Activated CD4-positive, CD25-positive, alpha-beta regulatory T cell treated with anti-CD3 and anti-CD28 coated beads, Interleukin-2, amount 50 U/mL, for 16 hours (primary cell): Measurements from ENCODE around the gene CD164L2.
"Not testable (repeated sequence)": the region's sequence is repeated elsewhere in the genome, so short reads cannot be mapped to it uniquely, and the experiment has no call there.

Experiments used
- DNase-seq: peaks from one replicate; pipeline ENCODE4 v3.0.0-alpha.2; 2020; ENCODE audit warnings: low read depth, low spot score

CD164L2 gene

DNA sequence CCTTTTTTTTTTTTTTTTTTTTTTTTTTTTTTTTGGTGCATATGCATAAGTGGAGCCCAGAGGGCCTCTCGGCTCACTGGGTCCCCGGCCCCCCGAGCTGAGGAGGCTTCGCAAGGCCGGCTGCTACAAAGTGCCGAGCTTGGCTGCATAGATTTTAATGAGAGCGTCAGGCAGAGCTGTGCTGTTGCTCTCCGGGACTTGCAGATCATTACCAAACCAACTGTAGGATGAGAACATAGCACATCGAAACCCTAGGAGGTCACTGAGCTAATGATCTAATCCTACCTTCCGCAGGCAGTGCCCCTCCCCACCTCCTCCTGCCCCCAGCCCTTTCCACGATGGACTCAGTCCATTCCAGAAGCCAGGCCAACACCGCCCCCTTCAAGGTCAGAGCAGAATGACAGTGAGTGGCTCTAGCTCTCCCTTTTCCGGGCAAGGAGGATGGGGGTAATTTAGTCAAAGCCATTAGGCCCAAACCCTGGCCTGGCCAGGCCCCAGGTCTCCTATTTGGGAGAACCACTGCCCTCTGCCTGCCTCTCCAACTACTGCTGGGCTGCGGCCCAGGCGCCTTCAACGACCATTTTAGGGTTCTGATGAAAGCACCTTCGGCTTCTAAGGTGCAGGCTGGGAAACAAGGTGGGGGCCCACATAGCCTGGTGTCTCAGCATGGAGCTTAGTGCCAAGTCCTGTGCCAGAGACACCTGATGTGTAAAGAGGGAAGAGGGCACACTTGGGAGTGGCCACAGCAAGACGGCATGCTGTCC, 22.6 kb upstream of the CD164L2 start:
- not testable (repeated sequence) for DNase-seq

DNA sequence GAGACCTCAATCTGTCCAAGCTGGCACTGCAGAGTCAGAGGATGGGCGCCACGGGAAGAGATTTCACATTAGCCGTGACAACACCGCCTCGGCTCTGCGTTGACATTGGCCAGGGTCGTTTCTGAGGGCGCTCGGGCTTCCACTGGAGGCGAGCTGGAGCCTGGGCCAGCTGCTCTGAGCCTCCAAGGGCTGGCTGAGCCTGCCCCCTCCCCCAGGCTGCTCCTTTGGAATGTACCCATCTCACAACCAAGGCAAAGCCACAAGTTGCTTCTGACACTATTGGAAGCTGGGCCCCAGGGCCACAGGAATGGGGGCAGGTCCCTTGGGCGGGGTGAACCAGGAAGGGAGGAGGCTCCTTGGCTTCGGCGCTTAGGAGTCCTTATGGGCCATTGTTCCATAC, 21.9 kb upstream of the CD164L2 start:
- no peak for DNase-seq

DNA sequence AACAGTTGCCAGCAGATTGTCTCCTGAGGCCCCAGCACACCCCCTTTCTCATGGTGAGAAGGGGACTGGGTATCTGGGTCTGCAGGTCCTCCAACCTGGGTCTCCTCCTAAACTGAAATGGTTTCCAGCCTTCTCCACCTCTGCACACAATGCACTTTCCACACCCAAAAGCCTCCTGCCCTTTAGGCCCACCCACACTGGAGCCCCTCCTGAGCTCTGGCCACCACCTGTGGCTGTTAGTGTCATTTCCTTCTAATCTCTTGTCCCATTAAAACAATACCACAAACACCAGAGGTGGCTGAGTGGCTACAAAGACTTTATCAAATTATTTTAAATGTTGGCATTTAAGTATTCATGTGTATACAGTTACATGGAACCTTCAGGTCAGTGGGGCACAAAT, 20.8 kb upstream of the CD164L2 start:
- DNase-seq, result no peak

DNA sequence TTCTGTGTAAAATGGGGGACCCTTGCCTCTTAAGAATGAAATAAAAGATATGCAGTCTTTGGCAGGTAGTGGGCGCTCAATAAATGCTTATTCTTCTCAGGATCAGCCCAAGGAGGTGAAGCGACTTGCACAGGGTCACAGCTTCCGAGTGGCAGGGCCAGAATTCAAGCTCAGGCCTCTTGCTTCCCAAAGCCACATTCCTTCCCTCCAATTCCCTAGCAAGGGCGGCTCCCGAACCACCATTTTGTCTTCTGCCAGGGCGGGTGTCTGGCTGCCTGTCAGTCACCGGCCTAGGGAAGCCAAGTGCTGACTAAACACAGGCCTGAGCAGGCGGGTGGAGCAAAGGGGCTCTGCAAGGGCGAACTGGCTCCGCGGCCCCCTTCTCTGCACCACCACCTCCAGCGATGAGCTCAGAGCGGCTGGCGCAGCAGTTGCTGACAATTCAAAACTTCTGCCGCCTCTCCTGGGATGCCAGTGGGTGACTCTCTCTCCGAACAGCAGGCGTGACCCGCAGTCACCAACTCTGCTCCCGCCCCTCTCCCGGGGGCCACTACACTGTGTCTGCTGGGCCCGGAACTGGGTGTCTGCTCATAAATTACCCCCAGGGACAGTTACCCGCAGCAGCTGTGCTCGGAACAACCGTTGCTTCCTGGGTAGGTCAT, 20.1 kb upstream of the CD164L2 start:
- DNase-seq, result no peak

DNA sequence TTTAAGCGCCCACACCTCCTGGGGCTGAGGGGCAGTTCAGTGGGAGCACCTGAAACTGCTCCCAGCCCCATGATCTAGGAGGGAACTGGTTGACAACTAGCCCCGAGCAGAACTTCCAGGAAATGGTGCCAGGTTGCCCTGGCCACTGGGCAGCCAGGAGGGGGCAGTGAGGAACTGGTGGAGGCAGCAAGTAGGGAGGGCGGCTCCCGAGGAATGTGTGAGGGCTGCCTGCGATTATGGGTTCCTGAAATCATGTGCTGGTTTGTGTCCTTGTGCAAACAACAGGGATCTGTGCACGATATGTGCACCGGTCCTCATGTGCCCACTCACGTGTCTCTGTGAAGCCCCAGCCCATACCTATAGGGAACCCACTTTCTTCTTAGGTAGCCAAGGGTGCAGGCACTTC, 19.2 kb upstream of the CD164L2 start:
- DNase-seq, result no peak

DNA sequence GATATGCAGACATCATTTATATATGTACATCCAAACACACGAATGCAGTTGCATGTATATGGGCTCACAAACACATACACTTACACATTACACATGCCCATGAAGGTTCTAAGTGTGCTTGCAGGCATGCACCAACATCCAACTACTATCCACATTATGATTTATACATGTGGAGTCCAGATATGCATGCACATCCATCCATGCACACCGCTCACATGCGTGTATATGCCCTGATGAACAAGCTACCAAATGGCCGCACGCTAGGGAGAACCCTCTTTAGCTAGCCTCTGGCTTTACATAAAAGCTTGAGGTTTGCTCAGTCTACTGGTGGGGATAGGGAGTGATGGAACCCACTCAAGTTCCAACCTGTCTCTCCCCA, 17.8 kb upstream of the CD164L2 start:
- DNase-seq, result no peak

DNA sequence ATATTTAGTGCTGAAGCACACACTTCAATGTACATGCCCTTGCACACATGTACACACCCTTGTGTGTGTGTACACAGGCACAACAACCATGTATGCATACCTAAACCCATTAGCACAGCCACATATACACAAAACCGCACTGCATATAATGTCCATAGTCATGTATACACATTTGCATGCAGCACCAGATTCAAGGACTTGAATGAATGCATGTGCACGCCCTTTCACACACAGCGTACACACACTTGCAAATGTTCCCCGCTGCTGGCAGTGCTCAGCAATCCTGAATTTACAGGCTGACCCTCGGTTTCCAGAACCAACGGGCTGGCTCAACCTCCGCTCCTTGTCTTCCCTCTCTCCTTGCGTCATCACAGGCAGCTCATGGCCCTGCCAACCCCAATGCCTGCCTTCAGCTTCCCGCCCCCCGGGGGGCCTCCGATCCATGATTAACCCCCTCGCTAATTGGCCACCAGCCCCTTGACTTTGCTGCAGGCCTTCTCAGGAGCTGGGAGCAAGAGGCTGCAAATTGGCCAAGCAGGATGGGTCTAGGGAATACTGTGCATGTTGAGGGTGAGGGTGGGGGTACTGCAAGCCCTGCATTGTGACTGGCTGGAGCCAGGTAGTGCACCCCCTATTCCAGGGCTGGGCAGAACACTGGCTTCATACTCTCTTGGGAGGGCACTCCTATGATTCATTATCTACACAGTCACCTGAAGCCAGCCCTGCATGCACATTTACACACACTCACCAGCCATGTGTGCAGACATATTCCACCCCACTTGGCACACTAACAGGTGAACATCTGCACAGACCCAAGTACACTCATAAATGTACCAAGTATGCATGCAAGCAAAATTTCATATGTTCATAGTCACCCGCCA, 17.2 kb upstream of the CD164L2 start:
- no peak for DNase-seq

DNA sequence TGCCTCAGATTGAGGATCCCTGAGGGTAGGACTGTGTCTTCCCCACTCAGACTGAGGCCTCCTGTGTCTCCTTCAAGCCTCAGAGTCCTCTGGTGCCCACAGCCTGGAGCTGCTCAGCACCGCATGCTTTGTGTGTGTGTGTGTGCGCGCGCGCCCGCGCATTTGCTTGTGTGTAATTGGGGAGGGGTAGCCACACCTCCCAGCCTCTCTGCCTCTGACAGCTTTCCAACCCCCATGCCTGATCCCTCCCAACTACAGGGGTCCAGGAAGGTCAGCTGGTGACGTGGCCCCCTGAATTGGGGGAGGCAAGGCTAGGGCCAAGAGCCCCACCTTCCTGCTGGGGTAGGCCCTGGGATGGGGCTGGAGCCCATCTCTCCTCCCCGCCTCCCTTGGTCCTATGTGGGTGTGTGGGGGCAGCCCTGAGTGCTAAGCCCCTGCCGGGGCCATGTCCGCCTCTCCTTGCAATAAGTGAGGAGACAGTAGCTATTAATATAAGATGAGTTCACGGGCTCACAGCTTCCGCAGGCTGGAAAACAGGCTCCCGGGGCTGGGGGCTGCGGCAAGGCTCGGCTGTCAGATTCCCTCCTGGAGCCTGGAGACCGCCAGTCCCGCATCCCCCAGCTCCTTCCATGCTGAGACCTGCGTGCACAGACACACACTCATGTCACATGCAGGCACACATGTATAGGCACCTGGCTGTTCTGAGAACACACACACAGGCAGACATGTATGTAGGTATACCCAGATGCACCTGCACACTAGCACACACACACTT, 16.3 kb upstream of the CD164L2 start:
- DNase-seq, result no peak

DNA sequence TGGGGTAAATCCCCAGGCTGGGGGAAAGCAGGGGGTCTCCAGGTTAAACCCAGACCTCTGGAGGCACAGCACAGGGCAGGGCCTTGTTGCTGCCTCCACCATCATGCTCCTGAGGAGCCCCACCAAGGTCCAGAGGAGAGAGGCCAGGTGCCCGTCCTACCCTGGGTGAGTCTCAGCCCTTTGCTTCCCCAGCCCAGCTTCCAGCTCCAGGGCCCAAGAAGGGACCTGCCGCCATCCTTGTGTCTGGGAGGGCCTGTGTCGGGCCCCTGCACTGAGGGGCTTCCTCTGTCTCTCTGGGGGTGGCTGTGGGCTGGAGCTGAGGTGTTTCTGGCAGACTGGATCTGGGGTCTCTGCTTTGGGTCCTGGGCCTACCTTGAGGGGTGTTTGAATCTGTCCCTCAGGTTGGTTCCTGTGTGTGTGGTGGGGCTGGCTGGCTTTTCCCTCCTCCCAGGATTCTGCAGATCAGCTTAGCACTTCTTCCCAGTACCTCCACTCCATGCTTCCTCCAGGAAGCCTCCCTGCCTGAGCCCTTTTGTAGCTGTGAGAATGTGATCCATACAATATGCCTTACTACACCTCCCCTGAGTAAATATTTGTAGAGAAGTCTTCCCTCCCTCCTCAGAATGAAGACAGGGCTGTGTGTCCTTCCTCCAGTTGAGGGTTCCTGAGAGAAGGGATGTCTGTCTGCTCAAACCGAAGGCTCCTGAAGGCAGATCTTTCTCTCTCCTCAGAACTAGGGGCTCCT, 15.4 kb upstream of the CD164L2 start:
- DNase-seq, result no peak

DNA sequence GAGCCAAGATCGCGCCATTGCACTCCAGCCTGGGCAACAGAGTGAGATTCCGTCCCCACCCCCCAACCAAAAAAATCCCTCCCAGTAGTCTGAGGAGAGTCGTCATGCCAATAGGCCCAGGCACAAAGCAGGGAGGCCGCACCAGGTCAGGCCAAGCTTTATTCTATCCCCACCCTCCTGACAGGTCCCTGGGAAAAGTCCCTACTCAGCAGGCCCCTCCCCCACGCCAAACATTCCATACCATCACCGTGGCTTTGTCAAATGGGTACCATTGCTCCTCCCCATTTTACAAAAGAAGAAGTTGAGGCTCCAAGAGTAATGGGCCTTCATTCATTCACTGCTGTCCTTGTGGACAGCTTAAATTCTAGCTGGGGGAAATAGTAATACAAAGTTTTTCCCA, 14.6 kb upstream of the CD164L2 start:
- no peak for DNase-seq

DNA sequence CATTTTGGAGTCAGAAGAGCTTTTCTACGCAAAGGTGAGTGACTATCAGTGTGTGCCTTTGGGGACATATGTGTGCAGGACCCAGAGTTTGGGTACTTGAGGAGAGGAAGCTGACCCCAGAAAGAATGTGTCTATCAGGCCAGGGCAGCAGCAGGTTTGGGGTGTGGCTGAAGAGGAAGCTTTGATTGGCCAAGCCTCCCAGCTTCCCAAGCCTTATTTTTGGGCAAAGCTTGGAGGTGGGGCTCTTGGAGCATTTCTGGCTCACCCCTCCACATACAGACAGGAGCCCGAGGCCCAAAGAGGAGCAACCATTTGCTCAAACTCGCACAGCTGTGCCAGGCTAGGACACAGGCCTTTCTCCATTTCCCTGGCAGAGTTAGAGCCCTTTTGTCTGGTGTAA, 14.0 kb upstream of the CD164L2 start:
- DNase-seq, result no peak

DNA sequence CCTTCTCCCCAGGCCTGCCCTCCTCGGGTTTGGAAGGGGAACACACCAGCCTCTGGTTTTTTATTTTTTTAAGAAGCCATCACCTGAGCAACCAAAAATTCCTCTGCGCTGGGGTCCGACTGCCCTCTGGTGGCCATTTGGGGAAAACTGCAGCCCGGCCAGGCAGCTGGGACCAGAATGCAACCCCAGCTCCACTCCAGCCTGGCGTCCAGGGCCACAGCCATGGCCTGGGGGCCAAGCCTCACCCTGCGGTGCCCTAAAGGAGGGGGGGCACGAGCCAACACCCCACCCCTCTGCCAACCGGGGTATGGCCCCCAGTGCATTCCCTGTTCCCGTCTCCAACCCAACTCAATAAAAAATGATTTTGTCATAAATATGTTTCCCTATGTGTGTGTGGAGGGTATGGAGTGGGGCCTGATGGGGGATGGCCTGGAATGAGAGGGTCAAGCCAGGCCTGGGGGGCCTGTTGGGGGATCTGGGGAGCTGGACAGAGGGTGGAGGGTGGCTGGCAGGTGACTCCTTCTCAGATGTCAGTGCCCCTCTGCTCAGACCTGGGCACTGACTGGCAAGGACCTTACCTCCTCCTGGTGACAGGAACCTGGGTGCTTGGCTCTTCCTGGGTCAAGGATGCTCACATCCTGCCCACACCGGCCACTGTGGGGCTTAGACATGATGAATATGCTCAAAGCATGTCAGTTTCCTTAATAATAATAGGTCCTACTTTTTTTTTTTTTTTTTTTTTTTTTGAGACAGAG, 12.5 kb upstream of the CD164L2 start:
- DNase-seq, result peak; percentile 60

DNA sequence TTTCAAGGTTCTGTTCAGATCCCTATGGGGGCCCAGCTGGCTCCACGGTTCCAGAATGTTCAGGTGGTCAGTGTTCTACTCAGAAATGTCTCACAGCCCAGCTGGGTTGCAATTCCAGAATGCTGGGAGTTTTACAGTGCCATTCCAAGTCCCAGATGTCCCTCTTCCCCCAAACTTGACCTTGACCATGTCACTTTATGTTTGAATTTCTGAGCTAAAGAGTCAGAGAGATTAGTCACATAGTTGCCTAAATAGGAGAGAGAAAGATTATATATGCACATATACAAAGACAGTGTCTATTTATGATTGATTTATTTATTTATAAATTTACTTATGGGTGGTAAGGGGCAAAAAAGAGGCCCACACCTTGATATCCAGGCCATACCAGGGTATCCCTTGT, 11.8 kb upstream of the CD164L2 start:
- DNase-seq, result no peak

DNA sequence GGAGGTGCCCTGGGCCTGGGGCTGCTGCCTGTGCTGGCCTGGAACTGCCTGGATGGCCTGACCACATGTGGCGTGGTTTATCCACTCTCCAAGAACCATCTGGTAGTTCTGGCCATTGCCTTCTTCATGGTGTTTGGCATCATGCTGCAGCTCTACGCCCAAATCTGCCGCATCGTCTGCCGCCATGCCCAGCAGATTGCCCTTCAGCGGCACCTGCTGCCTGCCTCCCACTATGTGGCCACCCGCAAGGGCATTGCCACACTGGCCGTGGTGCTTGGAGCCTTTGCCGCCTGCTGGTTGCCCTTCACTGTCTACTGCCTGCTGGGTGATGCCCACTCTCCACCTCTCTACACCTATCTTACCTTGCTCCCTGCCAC, 11.1 kb upstream of the CD164L2 start:
- no peak for DNase-seq

DNA sequence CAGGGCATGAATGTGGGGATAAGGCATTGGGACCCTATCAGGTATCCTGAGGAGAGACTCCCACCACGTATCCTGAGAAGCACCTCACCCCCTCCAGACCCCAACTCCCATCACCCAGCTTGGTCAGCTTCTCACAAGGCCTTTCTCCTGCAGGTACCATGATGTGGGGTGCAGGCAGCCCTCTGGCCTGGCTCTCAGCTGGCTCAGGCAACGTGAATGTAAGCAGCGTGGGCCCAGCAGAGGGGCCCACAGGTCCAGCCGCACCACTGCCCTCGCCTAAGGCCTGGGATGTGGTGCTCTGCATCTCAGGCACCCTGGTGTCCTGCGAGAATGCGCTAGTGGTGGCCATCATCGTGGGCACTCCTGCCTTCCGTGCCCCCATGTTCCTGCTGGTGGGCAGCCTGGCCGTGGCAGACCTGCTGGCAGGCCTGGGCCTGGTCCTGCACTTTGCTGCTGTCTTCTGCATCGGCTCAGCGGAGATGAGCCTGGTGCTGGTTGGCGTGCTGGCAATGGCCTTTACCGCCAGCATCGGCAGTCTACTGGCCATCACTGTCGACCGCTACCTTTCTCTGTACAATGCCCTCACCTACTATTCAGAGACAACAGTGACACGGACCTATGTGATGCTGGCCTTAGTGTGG, 10.6 kb upstream of the CD164L2 start:
- DNase-seq, result no peak

DNA sequence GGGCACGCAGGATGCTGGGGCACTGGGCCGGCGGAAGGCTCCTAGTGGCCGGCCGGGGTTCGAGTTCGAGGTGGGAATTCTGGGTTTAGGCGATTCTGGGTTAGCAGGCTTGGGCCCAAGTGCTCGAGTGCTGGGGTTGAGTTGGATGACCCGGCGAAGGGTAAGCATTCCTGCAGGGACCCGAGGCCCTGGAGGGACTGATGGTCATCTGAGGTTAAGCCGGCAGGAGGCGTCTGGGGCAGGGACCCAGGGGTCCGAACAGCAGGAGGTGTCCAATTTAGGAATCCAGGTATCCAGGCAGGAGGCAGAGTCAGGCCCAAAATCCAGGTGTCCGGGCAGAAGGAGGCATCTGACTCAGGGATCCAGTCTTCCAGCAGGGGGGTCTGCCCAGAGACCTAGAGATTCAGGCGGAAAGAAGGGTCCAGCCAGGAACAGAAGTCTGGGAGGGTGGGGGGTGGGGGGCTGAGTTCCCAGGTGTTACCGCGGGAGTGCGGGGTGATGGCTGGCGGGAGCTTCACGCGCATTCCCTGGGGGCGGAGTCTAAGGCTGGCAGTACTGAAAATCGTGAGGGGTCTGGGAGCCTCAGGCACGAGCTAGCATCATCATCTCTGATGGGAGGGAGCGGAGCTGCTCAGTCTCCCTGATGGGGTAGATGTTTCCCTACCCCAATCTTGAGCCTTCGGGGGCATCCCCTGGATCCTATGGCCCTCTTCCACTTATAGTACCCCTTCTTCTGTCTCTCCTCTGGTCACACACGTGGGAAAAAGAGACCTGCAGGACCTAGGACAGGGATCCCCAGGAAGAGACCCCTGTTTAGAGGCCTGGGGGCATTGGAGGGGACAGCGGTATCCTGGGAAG, 9.9 kb upstream of the CD164L2 start:
- DNase-seq, result no peak

DNA sequence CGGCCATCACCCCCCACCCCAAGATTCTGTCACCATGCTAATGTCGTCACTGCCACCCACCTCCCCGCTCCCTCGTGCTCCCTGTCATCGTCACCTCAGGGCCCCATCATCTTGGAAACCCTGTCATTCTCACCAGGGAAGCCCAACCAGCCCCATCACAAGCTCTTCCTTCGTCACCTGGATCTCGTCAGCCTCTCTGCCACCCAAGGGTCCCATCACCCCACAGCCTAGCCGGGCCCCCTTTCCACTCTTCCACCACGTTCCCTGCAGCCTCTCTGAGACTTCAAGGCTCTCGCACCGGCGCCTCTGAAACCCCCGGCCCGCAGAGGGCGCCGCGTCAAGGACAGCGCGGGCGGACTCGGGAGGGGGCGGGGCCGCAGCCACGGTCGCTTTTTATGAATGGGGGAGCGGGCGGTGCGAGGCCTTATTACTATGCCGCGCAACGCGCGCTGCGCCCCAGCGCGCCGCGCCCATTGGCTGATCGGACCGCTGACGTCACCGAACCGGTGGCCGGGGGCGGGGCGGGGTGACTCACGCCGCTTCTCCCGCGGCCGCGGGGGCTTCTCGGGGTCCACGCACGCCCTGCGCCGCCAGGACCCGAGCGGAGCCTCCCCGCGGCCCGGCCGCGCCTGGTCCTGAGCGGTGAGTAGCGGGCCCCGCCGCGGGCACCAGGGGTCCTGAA, 9.1 kb upstream of the CD164L2 start, which contains the start of gene GPR3:
TSS of gene GPR3 (plus strand) at position 527 of the 682 bp plus-strand sequence. CDS start 1,177 bp downstream, outside the sequence.
- DNase-seq, result peak; percentile 85

DNA sequence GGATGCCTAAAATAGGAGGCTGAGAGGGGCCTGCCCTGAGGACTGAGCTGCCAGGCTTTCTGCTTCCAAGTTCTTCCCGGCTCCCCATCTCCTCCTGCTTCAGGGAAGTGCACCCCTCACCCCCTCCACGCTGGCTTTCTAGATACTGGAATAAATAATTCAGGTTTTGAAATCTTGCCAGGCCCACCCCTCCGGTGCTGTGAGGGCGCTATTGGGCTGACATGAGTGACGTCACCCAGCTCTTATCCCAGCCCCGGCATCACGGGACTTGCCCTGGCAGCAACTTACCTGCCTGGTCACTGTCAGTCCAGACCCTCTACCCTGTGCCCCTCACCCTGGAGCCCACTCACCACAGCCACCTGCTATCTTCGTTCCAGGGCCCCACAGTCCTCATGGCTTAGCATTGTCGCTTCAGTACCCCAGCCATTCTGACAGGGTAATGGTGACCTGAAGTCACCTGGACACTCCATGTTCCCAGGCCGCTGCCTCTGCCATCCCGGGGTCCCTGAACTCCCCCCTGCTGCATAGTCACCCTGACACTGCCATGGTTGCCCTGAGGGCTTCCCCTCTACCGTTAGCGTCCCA, 8.5 kb upstream of the CD164L2 start:
- no peak for DNase-seq
